Endothelial cell of umbilical vein (primary cell): ENCODE results near the gene MESD. TPM values are rescaled to one million over a fixed set of nuclear protein-coding genes. Genes with fewer than 3 reads are reported as not detected.

Experiments
- BruUV-seq: library from RNA; stranded (reverse); fragments of 400-500 nt; replicated peaks from 2 replicates; lab custom pipeline; 2021; lab: Mats Ljungman, UMichigan
- CTCF ChIA-PET: fragments of 300-600, 350-600 bp; sonication (Branson Sonifier 250); formaldehyde crosslinking; loops from one replicate; lab custom pipeline; 2021; ENCODE audit warnings: antibody characterized with exemption, inconsistent platforms; lab: Charles Lee
- POLR2A ChIA-PET: fragments of 300-600, 350-600 bp; sonication (Branson Sonifier 250); formaldehyde crosslinking; loops from one replicate; lab custom pipeline; 2021; ENCODE audit warnings: antibody characterized with exemption, inconsistent platforms; lab: Charles Lee
- DNase-seq: peaks from one replicate; pipeline ENCODE4 v3.0.0-alpha.2; 2011; ENCODE audit warnings: low read depth, low spot score
- FAIRE-seq: peaks from 2 replicates; lab custom pipeline; 2011; peaks lifted over from hg19 to GRCh38; lab: Jason Lieb, UNC
- H2AFZ ChIP-seq: 2 replicates; pipeline ENCODE4 v1.6.0; 2012; ENCODE audit warnings: low read depth, low read length, control low read depth, inconsistent platforms
- H3K27ac ChIP-seq: 2 replicates; pipeline ENCODE4 v1.5.1; 2011; ENCODE audit warnings: low read depth, mild to moderate bottlenecking, control low read depth, low read length, moderate library complexity; ENCODE audit not compliant: insufficient read depth
- H3K27me3 ChIP-seq, 2 experiments: 2 replicates each; pipeline versions ENCODE4 v1.6.0 to v1.6.1; 2011; ENCODE audit warnings: low read length in 2 of 2, mixed read lengths in 1 of 2; ENCODE audit not compliant: control insufficient read depth in 2 of 2, insufficient read depth in 2 of 2
- H3K36me3 ChIP-seq, 2 experiments: 2 replicates in 1 of 2; 3 replicates in 1 of 2; pipeline ENCODE4 v1.5.1; 2011; ENCODE audit warnings: low read length in 2 of 2, mild to moderate bottlenecking in 1 of 2, moderate library complexity in 1 of 2; ENCODE audit not compliant: control insufficient read depth in 2 of 2, insufficient read depth in 2 of 2; ENCODE audit errors: extremely low read depth in 1 of 2
- H3K4me1 ChIP-seq: 3 replicates; pipeline ENCODE4 v1.5.1; 2011; ENCODE audit warnings: mild to moderate bottlenecking, low read length; ENCODE audit not compliant: control insufficient read depth, insufficient read depth; ENCODE audit errors: extremely low read depth
- H3K4me2 ChIP-seq: 2 replicates; pipeline ENCODE4 v1.6.1; 2011; ENCODE audit warnings: low read length, control low read depth, mixed read lengths; ENCODE audit not compliant: insufficient read depth
- H3K4me3 ChIP-seq, 3 experiments: fragments of 200-600 bp in 1 of 3; sonication (generic), shearing (Covaris generic) in 1 of 3; replicated peaks in 1 of 3; 2 replicates each; pipeline ENCODE4 v1.5.1; 2011 to 2016; ENCODE audit warnings: control low read depth in 3 of 3, low read length in 3 of 3, mild to moderate bottlenecking in 2 of 3, inconsistent platforms in 1 of 3, low read depth in 1 of 3, moderate library complexity in 1 of 3; ENCODE audit not compliant: insufficient read depth in 1 of 3
- H3K79me2 ChIP-seq: 2 replicates; pipeline ENCODE4 v1.6.0; 2012; ENCODE audit warnings: low read length, inconsistent platforms; ENCODE audit not compliant: control insufficient read depth, insufficient read depth
- H3K9ac ChIP-seq: replicated peaks from 2 replicates; pipeline ENCODE3; 2011; ENCODE audit warnings: low read length, control low read depth; ENCODE audit not compliant: insufficient read depth; ENCODE audit errors: extremely low read depth
- H3K9me1 ChIP-seq: replicated peaks from 3 replicates; pipeline ENCODE4 v1.6.0; 2011; ENCODE audit warnings: mild to moderate bottlenecking, low read length; ENCODE audit not compliant: control insufficient read depth, insufficient read depth; ENCODE audit errors: extremely low read depth
- H3K9me3 ChIP-seq: replicated peaks from 2 replicates; pipeline ENCODE4 v1.5.1; 2012; ENCODE audit warnings: low read length, inconsistent platforms; ENCODE audit not compliant: control insufficient read depth, insufficient read depth
- H4K20me1 ChIP-seq: replicated peaks from 2 replicates; pipeline ENCODE3; 2011; ENCODE audit warnings: mild to moderate bottlenecking, low read length; ENCODE audit not compliant: control insufficient read depth, insufficient read depth; ENCODE audit errors: extremely low read depth
- CTCF ChIP-seq, 2 donors: IDR thresholded peaks; 1 replicate in 1 of 2; 2 replicates in 1 of 2; pipeline ENCODE4 v1.5.1; 2011; ENCODE audit warnings: low read length in 2 of 2, mild to moderate bottlenecking in 2 of 2, moderate library complexity in 2 of 2, control low read depth in 1 of 2, inconsistent platforms in 1 of 2, low read depth in 1 of 2; ENCODE audit not compliant: insufficient read depth in 1 of 2; ENCODE audit errors: extremely low read depth in 1 of 2
- EZH2 ChIP-seq: IDR thresholded peaks from 2 replicates; pipeline ENCODE4 v1.6.1; 2012; ENCODE audit warnings: borderline replicate concordance, low read depth, mild to moderate bottlenecking, moderate library complexity, low read length, inconsistent platforms; ENCODE audit not compliant: severe bottlenecking
- FOS ChIP-seq: IDR thresholded peaks from 2 replicates; pipeline ENCODE4 v1.6.1; 2011; ENCODE audit warnings: mild to moderate bottlenecking, low read length, moderate library complexity, borderline replicate concordance; ENCODE audit not compliant: insufficient read depth
- GATA2 ChIP-seq: IDR thresholded peaks from 2 replicates; pipeline ENCODE4 v1.7.0; 2011; ENCODE audit warnings: low read depth, mild to moderate bottlenecking, moderate library complexity, mixed read lengths, low read length; ENCODE audit not compliant: insufficient read length, insufficient read depth
- JUN ChIP-seq: IDR thresholded peaks from 2 replicates; pipeline ENCODE4 v1.6.1; 2011; ENCODE audit warnings: borderline replicate concordance, low read depth; ENCODE audit not compliant: insufficient read length, insufficient read depth
- MYC ChIP-seq: IDR thresholded peaks from one replicate; pipeline ENCODE4 v1.6.1; 2011; ENCODE audit warnings: mild to moderate bottlenecking, low read depth, low read length
- POLR2A ChIP-seq: IDR thresholded peaks from 2 replicates; pipeline ENCODE4 v1.6.1; 2012; ENCODE audit warnings: low read depth, mild to moderate bottlenecking, control low read depth, low read length
- POLR2AphosphoS5 ChIP-seq: IDR thresholded peaks from 2 replicates; pipeline ENCODE4 v1.6.1; 2012; ENCODE audit warnings: low read depth, mild to moderate bottlenecking, control low read depth, low read length, moderate library complexity; ENCODE audit not compliant: insufficient read depth
- dilution Hi-C: fragments of 300-500 bp; cut with MboI; formaldehyde crosslinking; loops from one replicate; pipeline ENCODE4 v1.15.0; 2019; ENCODE audit warnings: low sequenced_read_pairs; ENCODE audit not compliant: extremely low pct_ligation_motif_present
- intact Hi-C: fragments of 100-400 bp; cut with micrococcal nuclease; formaldehyde crosslinking; loops from one replicate; pipeline ENCODE4 v1.10.0; 2022
- polyA plus RNA-seq, 4 experiments: library from polyadenylated mRNA; depleted of rRNA in 3 of 4; stranded (reverse) in 3 of 4; unstranded in 1 of 4; fragments of >200 nt; gene quantifications; 2 replicates each; pipeline versions ENCODE4 v1.2.1 to v1.2.3, GENCODE V29; 2011 to 2012; ENCODE audit warnings: missing spikeins in 1 of 4
- total RNA-seq: library from RNA; stranded (reverse); gene quantifications from 2 replicates; pipeline ENCODE4 v1.2.3, GENCODE V29; 2021
- TF ChIP-seq, protein P1 (sequence below): IDR thresholded peaks from 2 replicates; pipeline ENCODE4 v1.6.1; 2011; ENCODE audit not compliant: insufficient read depth, insufficient read length

MESD gene
- total and polyA plus RNA-seq, 2 donors (not counting 3 experiments of a cell fraction or from before 2014, with no cell fraction given) = 12.8 to 30.5 TPM

DNA sequence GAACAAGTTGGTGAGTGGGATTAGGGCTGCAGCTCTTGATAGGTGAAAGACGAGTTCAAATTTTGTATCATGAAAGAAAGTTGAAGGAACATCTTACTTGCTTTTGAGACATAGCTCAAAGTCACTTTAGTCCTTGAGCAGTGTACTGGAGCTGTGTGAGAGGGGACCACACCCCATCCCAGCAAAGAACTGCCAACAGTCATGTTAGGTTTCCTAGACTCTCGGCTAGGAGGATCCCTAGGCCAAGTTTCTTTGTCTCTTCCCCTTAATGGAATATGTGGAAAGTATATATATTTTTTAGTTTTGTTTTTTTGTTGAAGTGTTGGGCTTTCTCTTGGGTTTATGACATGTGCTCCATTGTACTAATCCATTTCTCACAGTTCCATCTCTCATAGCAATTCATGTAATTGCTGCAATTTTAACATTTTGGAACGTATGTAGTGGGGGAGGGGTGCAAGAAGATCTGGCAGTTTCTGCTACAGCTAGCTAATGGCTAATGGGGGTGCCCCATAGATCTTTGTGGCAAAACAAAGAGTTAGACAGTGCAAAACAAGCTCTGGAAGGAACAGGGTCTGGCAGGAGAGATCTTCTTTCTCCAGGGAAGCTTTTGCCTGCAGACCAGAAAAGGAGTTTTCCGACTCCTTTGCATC is 36.2 kb upstream of the MESD start:
- TF ChIP-seq GATA2 (no peak), POLR2A (no peak), POLR2AphosphoS5 (no peak), EZH2 (no peak), MYC (no peak), FOS (no peak), JUN (no peak), CTCF (IDR thresholded peaks at IDR 0.05; ENCODE audit: extremely low read depth in 1 of 2, insufficient read depth in 1 of 2, low read depth in 1 of 2, low read length in 2 of 2) (no peak)
- TF ChIP-seq, protein P1, sequence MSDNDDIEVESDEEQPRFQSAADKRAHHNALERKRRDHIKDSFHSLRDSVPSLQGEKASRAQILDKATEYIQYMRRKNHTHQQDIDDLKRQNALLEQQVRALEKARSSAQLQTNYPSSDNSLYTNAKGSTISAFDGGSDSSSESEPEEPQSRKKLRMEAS = no peak
- H2AFZ ChIP-seq = no peak overlapping the region
- no peak overlapping the region for H3K9ac ChIP-seq
- no peak overlapping the region for H3K27ac ChIP-seq
- BruUV-seq = no TSS peak
- no peaks in the 10 kb centered on the region for H3K27me3 ChIP-seq
- H3K9me1 ChIP-seq = no peaks in the 10 kb centered on the region
- intact Hi-C loops = no loop called here
- H4K20me1 ChIP-seq = no peaks in the 10 kb centered on the region
- H3K9me3 ChIP-seq = no peaks in the 10 kb centered on the region
- H3K4me1 ChIP-seq = peaks cover 45% of the 10 kb centered on the region
- no peak for FAIRE-seq
- ChIA-PET POLR2A (no interaction called here), CTCF (interaction anchor here (0.8 to 1.2 kb wide), 3 partner anchors 13 to 82 kb away, joined by 3 read pairs; no protein-coding TSS in a partner anchor)
- no peaks in the 10 kb centered on the region for H3K36me3 ChIP-seq
- no peak overlapping the region for H3K4me2 ChIP-seq
- H3K79me2 ChIP-seq = no peaks in the 10 kb centered on the region
- H3K4me3 ChIP-seq = no peak overlapping the region
- dilution Hi-C loops = no loop called here
- no peak for DNase-seq
